NCI-H524 treated with DMSO at 0.1 percent for 48 hours (cell line): ENCODE results near the gene CDCA7L.
"Not testable (repeated sequence)": the region's sequence is repeated elsewhere in the genome, so short reads cannot be mapped to it uniquely, and the experiment has no call there.

Source experiments
- DNase-seq: peaks from one replicate; lab custom pipeline; 2025; lab: John Stamatoyannopoulos, UW

Gene CDCA7L

DNA sequence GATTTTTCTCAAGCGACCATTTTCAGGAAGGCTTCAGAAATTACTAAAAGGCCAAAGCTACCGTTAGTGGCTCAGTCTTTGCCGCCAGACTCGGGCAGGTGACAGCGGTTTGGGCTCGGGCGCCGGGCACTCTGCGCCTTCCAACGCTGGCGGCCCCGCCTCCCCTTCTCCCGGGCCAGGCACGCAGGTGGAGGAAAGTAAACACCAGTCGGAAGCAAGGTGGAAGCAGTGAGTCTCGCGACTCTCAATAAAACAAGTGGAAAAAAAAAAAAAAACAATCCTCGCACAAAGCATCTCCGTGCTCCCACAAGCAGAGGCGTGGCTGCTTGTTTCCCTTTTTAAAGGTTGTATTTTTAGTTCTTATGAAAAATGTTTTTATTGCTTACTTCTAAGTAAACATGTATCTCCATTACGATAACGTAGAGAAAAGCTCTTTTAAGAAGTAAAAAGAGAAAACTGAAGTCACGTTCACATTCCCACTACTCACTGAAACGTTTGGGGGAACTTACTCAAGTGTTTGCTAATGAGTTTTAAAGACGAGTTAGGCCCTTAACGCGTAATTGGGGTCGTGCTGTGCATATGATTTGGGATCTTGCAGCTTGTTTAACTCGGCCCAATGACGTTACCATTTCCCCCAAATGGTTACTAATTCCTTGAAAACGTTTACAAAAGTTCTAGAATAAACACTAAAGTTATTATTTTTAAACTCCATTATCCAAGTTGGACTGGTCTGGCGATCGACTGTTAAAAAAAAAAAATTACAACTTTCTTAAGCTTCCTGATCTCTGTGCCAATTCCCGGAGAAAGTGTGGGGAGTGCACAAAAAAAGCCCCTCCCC is 864 bp downstream of the CDCA7L start:
- no peak for DNase-seq

DNA sequence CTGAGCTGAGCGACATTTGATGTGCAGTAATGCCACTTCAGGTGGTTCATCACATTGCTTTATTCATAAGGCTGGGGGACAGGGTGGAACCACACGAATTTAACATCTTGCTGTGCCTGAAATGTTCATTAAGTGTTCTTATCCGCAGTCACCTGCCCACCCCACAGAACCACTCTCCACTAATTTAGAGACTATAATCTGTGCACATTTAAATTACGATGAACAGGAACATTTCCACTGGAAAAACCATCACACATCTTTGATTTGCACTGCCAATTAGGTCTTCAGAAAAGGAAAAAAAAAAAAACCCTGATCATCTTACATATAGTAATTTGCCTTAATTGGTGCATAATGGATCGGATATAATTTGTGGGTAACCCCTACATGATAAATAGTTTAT is 2.3 kb downstream of the CDCA7L start:
- no peak for DNase-seq

DNA sequence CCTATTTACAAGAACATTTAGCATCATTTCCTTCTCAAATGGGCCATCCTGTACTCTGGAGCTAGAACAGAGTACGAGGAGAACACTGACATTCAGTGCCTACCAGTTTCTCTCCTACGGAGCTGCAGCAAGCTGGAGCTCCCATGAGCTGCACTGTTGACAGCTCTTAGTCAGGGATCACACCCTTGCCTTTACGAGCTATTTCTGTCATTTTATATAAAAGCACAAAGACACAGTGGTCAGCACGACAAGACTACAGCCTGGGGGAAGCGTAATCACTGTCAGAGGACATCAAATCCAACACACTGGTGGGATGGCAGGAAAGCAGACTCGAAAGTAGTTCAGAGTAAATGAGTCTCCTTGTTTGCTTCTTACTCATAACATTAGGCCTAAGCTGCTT is 2.7 kb downstream of the CDCA7L start:
- no peak for DNase-seq

DNA sequence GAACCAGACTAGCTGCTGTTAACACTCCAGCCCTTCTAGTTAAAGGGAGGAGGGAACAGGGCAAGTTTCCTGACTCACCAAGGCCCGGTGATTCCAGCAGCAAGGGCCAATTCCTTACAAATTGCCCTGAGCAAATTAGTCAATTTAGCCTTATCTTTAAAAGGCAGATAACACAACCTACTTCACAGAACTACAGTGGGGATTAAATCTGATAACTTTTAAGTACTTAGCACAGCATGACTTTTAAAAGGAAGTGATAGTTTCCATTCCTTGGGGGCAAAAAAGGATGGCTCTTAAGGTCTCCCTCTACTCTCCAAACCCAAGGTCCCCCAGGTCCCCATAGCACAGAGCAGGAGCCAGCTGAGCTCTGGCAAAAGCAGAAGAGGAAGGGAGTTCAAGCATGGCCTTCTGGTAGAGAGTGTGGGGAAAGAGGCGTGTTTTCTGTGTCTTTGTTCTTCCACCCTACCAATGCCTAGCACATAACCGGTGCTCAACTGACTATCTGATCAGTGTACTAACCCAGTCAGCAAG is 4.0 kb downstream of the CDCA7L start:
- no peak for DNase-seq

DNA sequence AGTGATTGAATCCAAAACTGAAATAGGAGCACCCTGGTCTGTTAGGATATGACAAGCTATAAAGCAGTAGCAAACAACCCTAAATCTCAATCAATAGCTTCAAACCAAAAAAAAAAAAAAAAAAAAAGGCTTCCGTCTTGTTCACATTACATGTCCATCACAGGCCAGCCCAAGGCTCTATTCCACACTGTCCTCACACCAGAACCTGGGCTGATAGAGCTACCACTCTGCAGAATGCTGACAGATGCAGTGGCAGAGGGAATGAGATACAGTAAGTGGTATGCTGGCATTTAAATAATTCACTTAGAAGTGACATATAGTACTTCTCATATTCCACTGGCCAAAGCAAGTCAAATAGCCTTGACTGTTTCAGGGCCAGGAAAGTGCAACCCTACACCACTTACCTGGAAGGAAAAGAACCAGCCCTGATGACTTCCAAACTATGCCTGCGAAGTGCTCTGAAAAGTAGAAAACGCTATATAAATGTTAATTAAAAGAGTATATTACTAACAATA is 5.8 kb downstream of the CDCA7L start:
- DNase-seq = no peak

DNA sequence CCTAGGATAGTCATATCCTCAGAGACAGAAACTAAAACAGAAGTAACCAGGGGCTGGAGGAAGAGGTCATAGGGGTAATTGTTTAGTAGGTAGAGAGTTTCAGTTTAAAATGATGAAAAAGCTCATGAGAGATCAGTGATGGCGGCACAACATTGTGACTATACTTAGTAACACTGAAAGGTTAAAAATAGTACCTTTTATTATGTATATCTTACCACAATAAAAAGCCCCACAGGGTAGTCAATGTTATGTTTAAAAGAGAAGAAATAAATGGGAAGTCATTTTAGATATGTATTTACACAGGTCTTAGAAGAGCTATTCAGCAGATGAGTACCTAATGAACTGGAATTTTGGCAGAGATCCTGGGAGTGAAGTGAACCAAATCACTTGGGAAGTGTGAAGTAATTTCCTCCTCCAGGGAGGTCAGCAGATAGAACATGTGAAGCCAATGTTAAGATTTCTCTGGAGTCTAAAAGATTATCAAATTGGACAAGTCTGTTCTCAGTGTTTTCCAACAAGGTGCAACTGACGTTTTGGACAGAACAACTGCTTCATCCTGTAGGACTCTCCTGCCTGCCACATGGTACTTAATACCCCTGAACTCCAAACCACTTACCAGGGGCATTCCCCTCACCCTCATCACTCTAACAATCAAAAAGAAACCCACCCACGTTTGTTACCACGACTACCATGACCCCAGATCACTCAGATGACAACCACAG is 6.4 kb downstream of the CDCA7L start:
- DNase-seq = no peak

DNA sequence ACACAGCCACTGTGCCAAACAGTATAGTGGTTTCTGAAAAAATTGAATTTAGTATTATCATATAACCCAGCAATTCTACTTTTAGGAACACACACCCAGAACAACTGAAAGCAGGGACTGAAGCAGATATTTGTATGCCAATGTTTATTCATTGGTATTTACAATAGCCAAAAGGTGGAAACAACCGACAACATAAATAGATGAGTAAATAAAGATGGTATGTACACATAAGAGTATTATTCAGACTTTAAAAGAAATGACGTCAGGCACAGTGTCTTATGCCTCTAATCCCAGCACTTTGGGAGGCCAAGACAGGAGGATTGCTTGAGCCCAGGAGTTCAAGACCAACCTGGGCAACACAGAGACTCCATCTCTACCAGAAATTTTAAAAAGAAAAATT is 7.2 kb downstream of the CDCA7L start:
- no peak for DNase-seq

DNA sequence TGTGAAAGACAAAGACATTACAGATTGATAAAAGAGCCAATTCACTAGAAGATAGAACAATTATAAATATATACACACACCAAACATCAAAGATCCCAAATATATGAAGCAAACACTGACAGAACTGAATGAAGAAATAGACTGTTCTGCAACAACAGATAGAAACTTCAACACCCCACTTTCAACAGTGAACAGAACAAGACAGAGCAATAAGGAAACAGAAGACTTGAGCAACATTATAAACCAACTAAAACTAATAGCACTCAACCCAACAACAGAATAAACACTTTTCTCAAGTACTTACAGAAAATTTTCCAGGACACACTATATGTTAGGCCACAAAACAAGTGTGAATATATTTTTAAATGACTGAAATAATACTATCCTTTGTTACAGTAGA is 10.9 kb downstream of the CDCA7L start:
- DNase-seq = no peak

DNA sequence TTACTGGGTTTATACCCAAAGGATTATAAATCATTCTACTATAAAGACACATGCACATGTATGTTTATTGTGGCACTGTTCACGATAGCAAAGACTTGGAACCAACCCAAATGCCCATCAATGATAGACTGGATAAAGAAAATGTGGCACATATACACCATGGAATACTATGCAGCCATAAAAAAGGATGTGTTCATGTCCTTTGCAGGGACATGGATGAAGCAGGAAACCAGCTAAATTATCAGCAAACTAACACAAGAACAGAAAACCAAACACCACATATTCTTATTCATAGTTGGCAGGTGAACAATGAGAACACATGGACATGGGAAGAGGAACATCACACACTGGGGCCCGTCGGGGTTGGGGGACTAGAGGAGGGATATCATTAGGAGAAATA is 12.4 kb downstream of the CDCA7L start:
- not testable (repeated sequence) for DNase-seq

DNA sequence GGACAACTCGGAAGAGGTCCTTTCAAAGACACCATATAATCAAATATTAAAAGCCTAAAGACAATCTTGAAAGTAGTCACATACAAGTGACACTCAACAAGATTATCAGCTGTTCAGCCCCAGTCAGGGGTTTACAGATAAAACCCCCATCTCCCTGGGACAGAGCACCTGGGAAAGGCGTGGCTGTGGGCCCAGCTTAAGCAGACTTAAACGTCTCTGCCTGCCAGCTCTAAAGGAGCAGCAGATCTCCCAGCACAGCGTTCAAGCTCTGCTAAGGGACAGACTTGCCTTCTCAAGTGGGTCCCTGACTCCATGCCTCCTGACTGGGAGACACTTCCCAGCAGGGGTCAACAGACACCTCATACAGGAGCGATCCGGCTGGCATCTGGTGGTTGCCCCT is 18.0 kb downstream of the CDCA7L start:
- no peak for DNase-seq

DNA sequence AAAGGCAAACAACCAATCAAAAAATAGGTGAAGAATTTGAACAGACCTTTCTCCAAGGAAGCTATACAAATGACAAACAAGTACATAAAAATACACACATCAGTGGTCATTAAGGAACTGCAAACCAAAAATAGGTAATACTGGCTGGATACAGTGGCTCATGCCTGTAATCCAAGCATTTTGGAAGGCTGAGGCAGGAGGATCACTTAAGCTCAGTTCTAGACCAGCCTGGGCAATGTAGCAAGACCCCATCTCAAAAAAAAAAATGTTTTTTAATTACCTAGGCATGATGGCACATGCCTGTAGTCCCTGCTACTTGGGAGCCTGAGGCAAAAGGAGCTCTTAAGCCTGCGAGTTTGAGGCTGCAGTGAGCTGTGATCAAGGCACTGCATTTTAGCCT is 19.3 kb downstream of the CDCA7L start:
- DNase-seq = no peak

DNA sequence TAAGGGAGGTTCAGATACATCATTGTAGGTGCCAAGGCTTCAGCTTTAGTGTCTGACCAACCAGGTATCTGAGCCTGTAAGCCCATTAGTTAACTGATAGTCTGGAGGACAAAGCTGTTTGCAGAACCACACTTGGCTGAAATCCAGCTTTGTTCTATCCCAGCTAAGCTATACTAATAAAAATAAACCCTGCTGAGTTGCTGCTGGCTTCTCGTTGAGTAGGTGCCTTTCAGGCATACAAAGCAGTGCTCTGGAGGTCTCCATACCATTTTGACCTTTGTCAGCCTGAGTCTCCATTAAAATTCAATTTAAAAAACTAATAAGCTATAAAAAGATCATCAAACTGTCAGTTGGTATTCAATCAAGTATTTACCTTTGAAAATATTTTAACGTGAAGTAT is 22.0 kb downstream of the CDCA7L start:
- no peak for DNase-seq

DNA sequence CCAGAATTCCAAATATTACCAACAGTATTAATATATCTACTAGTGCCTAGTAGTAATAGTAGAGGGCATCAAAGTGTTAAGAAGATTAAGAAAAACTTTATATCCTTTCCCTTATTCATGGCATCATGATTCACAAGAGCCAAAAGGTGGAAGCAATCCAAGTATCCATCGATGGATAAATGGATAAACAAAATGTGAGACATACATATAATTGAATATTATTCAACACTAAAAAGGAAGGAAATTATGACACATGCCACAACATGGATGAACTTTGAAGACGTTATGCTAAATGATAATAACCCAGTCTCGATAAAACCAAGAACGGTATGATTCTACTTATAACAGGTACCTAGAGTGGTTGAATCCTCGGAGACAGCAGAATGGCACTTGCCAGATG is 23.1 kb downstream of the CDCA7L start:
- DNase-seq = no peak

DNA sequence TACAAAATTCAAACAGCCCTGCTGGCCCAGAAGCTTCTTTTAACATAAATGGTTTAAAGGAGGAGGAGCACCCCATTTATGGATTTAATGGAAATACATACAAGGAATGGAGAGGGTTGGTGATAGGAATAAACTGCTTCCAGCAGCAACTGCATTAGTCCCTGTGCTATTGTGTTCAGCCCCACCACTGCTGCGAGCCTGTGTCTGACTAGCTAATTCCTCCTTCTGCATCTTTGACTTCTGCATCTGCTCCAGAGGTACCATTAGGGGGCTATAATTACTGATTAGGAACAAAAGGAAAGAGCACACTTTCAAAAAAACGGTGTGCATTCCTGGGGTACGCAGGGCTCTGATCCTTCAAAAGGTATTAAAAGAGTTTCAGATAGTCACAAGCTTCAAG is 24.8 kb downstream of the CDCA7L start:
- DNase-seq = no peak

DNA sequence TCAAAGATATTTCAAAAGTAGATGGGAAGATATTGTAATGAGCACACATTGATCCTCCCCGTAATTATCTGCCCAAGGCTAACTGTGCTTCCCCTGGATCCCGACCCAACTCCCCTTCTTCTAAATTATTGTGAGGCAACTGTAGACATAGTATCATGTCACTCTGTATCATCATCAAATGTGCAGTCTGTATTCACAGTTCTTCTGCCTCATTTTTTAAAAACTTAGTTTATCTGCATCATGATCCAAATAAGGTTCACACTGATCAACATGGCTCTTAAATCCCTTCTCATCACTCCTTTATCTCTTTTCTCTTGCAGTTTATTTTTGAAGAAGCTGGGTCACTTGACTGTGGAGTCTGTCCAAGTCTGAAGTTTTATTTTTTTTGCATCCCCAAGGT is 27.5 kb downstream of the CDCA7L start:
- no peak for DNase-seq

DNA sequence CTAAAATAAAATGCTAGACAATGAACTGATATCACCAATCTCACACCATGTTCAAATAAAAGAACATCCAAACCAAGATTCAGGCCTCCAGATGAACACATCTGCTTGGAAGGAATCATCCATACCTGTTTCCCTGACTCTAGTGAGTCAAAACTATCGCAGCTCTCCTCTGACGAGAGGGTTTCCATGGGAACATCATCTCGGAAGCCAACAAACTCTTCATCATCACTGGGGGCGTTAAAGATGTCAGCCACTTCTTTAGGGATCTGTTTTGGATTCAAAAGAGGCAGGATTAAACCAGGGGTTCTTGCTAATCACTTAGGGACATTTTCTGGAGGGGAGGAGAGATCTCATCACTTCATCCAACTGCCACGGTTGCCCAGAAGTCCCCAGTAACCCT is 29.1 kb downstream of the CDCA7L start:
- DNase-seq = no peak

DNA sequence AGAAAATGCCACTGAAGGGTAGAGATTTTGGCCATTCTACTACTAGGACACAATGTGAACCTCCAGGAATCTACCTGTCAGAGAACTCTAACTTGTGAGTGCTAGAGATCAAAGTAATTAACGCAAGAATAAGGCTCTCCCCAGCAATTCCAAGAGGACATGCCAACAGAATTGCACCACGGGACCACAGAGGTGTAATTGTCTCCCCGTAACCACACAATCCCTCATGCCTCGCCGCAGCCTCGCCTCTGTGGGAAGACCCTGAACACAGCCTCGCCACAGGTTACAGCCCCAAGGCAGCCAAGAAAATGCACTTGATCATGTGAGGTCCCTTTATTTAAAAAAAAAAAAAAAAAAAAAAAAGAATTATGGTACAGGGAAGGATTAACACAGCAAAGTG is 29.5 kb downstream of the CDCA7L start:
- no peak for DNase-seq

DNA sequence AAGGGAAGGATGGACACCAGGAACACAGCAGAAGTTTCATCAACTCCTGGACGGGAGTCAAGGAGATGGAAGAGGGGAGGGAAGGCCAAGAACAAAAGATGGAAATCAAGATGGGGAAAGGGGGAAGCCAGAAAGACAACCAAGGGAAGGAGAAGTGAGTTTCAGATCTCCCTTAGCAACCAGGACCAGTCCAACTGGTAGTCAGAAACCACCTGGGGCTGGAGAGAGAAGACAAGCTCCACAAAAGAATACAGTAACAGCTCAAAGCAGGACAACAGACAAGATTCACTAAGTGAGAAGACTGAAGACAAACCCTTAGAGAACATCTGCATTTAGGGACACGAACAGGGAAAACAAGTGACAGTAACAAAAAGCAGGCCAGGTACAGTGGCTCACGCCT is 30.6 kb downstream of the CDCA7L start:
- no peak for DNase-seq

DNA sequence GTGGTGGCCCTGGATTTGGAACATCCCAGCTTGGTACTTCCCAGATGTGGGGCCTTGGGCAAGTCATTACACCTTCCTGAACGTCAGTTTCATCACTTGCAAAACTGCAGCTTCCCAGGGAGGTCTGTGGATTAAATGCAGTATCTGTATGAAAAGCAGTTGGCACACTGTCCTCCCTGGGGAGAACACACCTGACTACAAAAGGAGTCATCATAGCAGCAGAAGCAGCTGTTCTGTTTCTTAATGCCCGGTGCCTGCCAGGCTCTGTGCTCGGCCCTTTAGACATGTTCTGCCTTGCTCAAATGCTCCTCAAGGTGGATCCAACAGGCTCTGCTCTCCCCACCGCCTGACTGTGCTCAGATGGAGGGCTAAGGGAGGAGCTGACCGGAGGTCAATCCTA is 31.0 kb downstream of the CDCA7L start:
- no peak for DNase-seq

DNA sequence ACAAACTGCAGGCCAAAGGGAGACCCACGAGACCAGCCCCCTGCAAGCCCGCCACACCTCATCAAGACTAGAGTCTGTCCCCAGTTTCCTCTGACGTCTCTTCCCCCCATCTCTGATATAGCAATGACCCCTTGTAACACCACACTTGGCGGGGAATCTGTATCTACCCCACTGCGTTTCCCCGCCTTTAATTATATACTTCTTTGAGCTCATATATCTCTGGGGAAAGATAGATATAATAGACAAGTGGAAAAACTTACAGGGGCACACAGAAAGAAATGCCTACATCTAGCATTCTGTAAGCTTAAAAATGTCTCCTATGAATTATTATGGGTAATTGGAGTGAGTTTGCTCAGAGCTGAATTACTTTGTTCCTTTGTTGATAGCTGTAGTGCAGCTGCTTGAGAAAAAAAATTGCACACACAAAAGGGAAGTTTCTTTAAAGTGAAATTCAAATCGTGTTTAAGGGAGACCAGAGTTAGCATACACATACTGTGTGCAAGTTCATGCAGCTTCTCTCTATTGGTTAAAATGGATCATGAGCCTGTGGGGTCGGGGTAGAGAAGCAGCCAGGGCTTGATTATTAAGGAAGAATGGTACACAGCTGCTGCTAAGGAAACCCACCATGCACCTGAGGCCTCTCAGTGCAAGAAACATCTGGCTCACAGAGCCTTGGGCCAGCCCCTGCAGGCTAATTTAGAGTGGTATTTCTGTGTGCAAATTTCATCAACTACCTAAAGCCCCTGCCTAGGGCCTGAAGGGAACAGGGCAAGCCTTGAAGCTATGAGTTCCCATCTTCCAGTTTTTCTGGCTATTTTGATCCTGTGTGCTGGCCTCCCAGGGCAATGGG is 32.5 kb downstream of the CDCA7L start:
- DNase-seq = no peak

DNA sequence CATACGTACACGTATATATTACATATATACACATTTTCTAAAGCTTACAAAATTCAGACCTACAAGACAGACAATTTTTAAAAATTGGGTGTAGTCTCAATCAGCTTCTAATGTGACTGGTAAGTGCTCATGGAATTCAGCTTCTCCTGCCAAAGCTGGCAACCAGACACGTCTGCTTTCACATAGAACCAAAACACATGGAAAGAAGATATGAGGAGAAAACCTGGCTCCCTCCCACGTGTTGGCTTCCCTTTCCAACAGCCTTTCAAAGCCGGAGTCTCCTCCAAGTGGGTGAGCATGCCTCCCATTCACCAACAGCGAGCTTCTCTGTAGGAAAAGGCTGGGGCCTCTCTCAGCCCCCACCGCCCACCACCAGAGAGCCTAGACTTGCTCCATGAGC is 33.4 kb downstream of the CDCA7L start:
- no peak for DNase-seq

DNA sequence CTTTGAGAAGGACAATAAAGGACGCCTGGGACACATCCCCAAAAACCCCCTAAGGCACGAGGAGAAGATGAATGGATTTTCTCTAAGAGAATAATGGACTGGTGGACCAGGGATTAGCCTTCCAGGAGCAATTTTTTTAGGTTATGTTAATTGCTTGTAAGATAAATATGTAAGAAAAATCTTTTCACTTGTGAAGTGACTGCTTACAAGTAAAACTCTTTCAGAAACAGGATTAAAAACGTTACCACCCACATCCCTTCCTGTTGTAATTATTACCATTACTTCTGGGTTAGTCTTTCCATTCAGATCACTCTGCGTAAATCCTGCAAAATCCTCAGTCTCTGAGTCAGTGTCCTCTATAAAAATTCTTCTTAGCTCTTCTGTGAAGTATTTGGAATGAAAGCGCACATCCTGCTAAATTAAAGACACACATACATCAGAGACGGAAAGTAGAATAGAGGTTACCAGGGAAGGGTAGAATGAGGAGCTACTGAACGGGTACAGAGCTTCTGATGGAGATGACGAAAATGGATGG is 34.3 kb downstream of the CDCA7L start:
- no peak for DNase-seq
